IPS DF 4.7 (cell line): Measurements from ENCODE around the gene ZNF135.

ENCODE experiments used
- DNase-seq: peaks from one replicate; pipeline ENCODE4 v3.0.0-alpha.2; 2013; ENCODE audit warnings: low spot score; ENCODE audit errors: extremely low read depth

ZNF135 gene

GRCh38 chr19:58091251-58091995, 32.3 kb downstream of the ZNF135 start:
- DNase-seq, result no peak

- DNase-seq, result no peak
These were observed 34.0 kb downstream of the ZNF135 start for GRCh38 chr19:58093071-58093470.

GRCh38 chr19:58095328-58095727, 36.2 kb downstream of the ZNF135 start:
- DNase-seq, result no peak

GRCh38 chr19:58096884-58097283, 37.8 kb downstream of the ZNF135 start:
- no peak for DNase-seq

GRCh38 chr19:58097349-58097748, 38.3 kb downstream of the ZNF135 start:
- no peak for DNase-seq

- peak; percentile 76 for DNase-seq
These were observed 38.9 kb downstream of the ZNF135 start, which contains the start of gene ZSCAN18 for GRCh38 chr19:58097781-58098681. ZSCAN18 (minus strand) TSS chr19:58098231; CDS start chr19:58090267, 7,964 bp downstream.

- DNase-seq, result no peak
These were observed 39.6 kb downstream of the ZNF135 start for GRCh38 chr19:58098682-58098998.

- no peak for DNase-seq
These were observed 48.9 kb downstream of the ZNF135 start for GRCh38 chr19:58107778-58108545.

- DNase-seq, result no peak
These were observed 49.4 kb downstream of the ZNF135 start for GRCh38 chr19:58108546-58108817.

GRCh38 chr19:58117841-58118575, 58.9 kb downstream of the ZNF135 start:
- DNase-seq, result no peak

- no peak for DNase-seq
These were observed 60.1 kb downstream of the ZNF135 start for GRCh38 chr19:58118979-58119733.
